ENCODE data around the gene HPF1.
"Not testable (repeated sequence)": the region's sequence is repeated elsewhere in the genome, so short reads cannot be mapped to it uniquely, and the experiment has no call there.

HPF1 gene

GRCh38 chr4:169757575-169758184, at the start of gene HPF1:
Gene HPF1 (minus strand): TSS chr4:169757944. CDS start chr4:169757877, 67 bp downstream.
- DNase-seq (ENCODE audit: low read depth): peak; percentile 90

GRCh38 chr4:169806770-169807169, 49.0 kb upstream of the HPF1 start:
- not testable (repeated sequence) for DNase-seq (ENCODE audit: low read depth)

- DNase-seq (ENCODE audit: low read depth): no peak
Measured at GRCh38 chr4:169803413-169803812, 45.7 kb upstream of the HPF1 start.

GRCh38 chr4:169802873-169803272, 45.1 kb upstream of the HPF1 start:
- no peak for DNase-seq (ENCODE audit: low read depth)

GRCh38 chr4:169800541-169800940, 42.8 kb upstream of the HPF1 start:
- no peak for DNase-seq (ENCODE audit: low read depth)

GRCh38 chr4:169799260-169799659, 41.5 kb upstream of the HPF1 start:
- DNase-seq (ENCODE audit: low read depth): no peak

GRCh38 chr4:169795585-169795984, 37.8 kb upstream of the HPF1 start:
- no peak for DNase-seq (ENCODE audit: low read depth)

GRCh38 chr4:169791527-169792156, 33.9 kb upstream of the HPF1 start:
- DNase-seq (ENCODE audit: low read depth): no peak

- DNase-seq (ENCODE audit: low read depth): no peak
Measured at GRCh38 chr4:169791062-169791461, 33.3 kb upstream of the HPF1 start.

GRCh38 chr4:169774466-169775445, 17.0 kb upstream of the HPF1 start:
- DNase-seq (ENCODE audit: low read depth): no peak

GRCh38 chr4:169773889-169774288, 16.1 kb upstream of the HPF1 start:
- no peak for DNase-seq (ENCODE audit: low read depth)

- not testable (repeated sequence) for DNase-seq (ENCODE audit: low read depth)
Measured at GRCh38 chr4:169771556-169772080, 13.9 kb upstream of the HPF1 start.

- DNase-seq (ENCODE audit: low read depth): no peak
Measured at GRCh38 chr4:169770416-169770815, 12.7 kb upstream of the HPF1 start.

- DNase-seq (ENCODE audit: low read depth): no peak
Measured at GRCh38 chr4:169768385-169768784, 10.6 kb upstream of the HPF1 start.

GRCh38 chr4:169766741-169767140, 9.0 kb upstream of the HPF1 start:
- DNase-seq (ENCODE audit: low read depth): no peak

- no peak for DNase-seq (ENCODE audit: low read depth)
Measured at GRCh38 chr4:169765835-169766234, 8.1 kb upstream of the HPF1 start.

- DNase-seq (ENCODE audit: low read depth): no peak
Measured at GRCh38 chr4:169761846-169762245, 4.1 kb upstream of the HPF1 start.

- DNase-seq (ENCODE audit: low read depth): no peak
Measured at GRCh38 chr4:169758401-169758962, 738 bp upstream of the HPF1 start.

- no peak for DNase-seq (ENCODE audit: low read depth)
Measured at GRCh38 chr4:169756971-169757574, 671 bp downstream of the HPF1 start.

- DNase-seq (ENCODE audit: low read depth): no peak
Measured at GRCh38 chr4:169745291-169745690, 12.5 kb downstream of the HPF1 start.

- DNase-seq (ENCODE audit: low read depth): no peak
Measured at GRCh38 chr4:169744601-169745000, 13.1 kb downstream of the HPF1 start.

GRCh38 chr4:169741569-169741968, 16.2 kb downstream of the HPF1 start:
- no peak for DNase-seq (ENCODE audit: low read depth)

Data from stimulated activated CD8-positive, alpha-beta memory T cell treated with anti-CD3 and anti-CD28 coated beads, Interleukin-12 subunit alpha, Interleukin-12 subunit beta, amount 100 ng/mL, for 1 hour (primary cell).